MM.1S (cell line): ENCODE data around the gene LIMS1.

Source experiments
- CTCF ChIP-seq: fragments of 300-600 bp; sonication (generic); IDR thresholded peaks from 2 replicates; pipeline ENCODE4 v1.5.1; 2016; ENCODE audit warnings: antibody characterized with exemption, low read length, mixed read lengths
- EZH2 ChIP-seq: fragments of 300-600 bp; sonication (generic); optimal IDR thresholded peaks from 2 replicates; pipeline ENCODE3; 2017; ENCODE audit warnings: low read depth, mild to moderate bottlenecking, antibody characterized with exemption, low read length, mixed read lengths
- EZH2phosphoT487 ChIP-seq: fragments of 300-600 bp; sonication (generic); IDR thresholded peaks from 2 replicates; pipeline ENCODE4 v1.6.1; 2018; ENCODE audit warnings: antibody characterized with exemption, low read length

GRCh38 chr2:108555572-108555971, 21.3 kb downstream of the LIMS1 start:
- no peak for TF ChIP-seq CTCF
- TF ChIP-seq EZH2: no peak
- TF ChIP-seq EZH2phosphoT487: no peak
